Activated naive CD4-positive, alpha-beta T cell treated with Interleukin-2 at 50 U/mL for 16 hours (primary cell): ENCODE data around the gene SCML1.
A peak's percentile ranks its signal among the peaks of the same experiment; 100 is the strongest.
"Not testable (repeated sequence)": the region's sequence is repeated elsewhere in the genome, so short reads cannot be mapped to it uniquely, and the experiment has no call there.

ENCODE experiments used
- DNase-seq: peaks from one replicate; pipeline ENCODE4 v3.0.0-alpha.2; 2020

Gene SCML1

GRCh38 chrX:17740137-17741122 lies 3.1 kb downstream of the SCML1 start:
- no peak for DNase-seq

- DNase-seq, result no peak
Measured at GRCh38 chrX:17741123-17741511, 3.8 kb downstream of the SCML1 start.

- DNase-seq, result no peak
Measured at GRCh38 chrX:17743913-17744312, 6.6 kb downstream of the SCML1 start.

DNA sequence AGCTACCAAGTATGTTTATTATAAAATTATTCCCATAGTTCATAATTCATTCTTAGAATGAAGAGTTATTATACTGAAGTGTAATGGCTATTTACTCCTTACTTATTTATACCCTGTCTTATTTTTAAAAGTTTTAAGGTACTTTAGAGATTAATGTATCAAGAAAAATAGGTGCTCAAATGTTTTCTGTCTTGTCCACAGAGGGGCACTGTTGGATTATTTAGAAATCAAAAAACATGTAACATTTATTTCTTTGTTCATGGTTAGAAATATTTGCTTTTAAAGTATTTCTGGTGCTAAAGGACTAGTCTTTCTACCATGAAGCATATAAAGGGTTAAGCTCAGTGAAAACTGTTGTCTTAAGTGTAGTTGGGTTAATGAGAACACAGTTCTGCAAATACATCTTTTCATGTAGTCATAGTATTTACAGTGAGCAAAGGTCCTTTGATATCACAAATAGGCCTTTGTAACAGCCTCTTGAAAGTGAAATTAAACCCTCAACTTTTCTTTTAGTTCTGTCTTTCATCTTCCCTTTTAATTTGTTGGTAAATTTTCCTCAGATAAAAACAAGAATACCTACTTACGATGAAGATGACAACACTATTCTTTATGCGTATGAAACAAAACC lies 7.7 kb downstream of the SCML1 start:
- DNase-seq, result no peak

DNA sequence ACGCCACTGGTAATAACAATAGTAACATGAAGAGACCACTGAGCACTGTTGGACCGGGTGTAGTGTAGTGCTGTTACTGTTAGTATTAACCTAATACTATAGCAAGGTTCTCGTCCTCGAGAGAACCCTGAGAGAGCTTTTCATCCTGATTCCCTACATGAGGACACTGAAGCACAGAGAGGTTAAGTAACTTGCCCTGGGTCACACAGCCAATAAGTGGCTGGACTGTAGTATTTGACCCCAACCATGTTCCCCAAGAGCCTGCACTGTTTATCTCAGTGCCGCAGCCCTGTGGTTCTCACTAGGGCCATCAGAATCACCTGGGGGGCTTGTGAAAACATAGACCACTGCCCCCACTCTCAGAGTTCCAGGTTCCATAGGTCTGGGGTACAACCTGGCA lies 10.4 kb downstream of the SCML1 start:
- no peak for DNase-seq

GRCh38 chrX:17748684-17749083 lies 11.4 kb downstream of the SCML1 start:
- no peak for DNase-seq

DNA sequence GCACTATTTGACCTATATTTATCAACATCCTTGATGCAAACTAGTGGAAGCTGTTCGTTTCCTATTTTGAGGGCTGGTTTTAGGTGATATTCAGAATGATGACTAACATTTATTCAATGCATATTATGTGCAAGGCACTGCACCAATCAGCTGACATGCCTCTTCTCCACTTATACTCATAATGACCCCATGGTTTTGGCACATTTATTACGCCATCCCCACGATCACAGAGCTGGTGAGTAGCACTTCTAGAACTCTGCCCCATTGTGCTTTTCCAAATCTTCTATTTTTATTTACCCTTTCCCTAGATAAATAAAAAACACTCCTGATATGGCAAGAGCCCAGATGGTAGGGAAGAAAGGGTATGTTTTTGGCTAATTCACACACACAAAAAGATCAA lies 13.1 kb downstream of the SCML1 start:
- DNase-seq, result no peak

- no peak for DNase-seq
Measured at GRCh38 chrX:17758382-17758781, 21.1 kb downstream of the SCML1 start.

DNA sequence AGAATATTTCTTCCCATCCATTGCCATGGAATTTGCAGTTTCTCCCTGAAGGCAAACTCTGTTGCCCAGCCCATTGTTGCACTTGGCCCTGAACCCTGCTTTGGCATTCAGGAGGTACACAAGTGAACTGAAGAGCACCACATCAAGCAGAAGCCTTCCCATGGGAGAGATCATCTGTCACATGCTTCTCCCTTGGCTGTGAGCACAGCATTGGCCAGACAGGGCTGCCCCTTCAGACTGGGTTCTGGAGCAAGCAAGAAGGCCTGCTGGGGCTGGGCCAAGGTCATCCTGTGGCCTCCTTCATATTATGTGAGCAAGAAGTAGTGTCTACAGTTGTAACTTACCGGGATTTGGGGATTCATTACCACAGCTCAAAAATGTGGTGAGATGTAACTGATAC lies 22.7 kb downstream of the SCML1 start:
- DNase-seq, result no peak

- no peak for DNase-seq
Measured at GRCh38 chrX:17767734-17768133, 30.4 kb downstream of the SCML1 start.

DNA sequence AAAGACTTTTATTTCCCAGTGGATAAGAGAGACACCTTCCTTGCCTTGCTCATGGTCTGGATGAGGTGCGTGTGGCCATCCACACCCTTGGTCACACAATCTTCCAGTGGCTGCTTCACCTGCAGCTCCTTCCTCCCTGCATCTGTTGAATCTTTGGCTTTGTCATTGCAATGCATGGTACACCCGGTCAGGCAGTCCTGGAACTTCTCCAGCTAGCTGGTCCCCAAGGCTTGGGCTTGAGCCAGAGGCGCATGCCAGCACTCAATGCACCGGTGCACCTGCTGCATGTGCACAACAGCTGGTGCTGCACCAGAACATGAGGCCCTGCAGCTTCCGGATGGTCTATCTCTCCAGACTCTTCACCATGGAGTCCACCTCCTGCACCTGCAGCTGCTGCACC lies 31.7 kb downstream of the SCML1 start:
- no peak for DNase-seq

GRCh38 chrX:17769701-17770269 lies 32.5 kb downstream of the SCML1 start:
- peak; percentile 6 for DNase-seq

GRCh38 chrX:17773221-17773876 lies 36.1 kb downstream of the SCML1 start:
- DNase-seq, result no peak

GRCh38 chrX:17774053-17774452 lies 36.8 kb downstream of the SCML1 start:
- no peak for DNase-seq

DNA sequence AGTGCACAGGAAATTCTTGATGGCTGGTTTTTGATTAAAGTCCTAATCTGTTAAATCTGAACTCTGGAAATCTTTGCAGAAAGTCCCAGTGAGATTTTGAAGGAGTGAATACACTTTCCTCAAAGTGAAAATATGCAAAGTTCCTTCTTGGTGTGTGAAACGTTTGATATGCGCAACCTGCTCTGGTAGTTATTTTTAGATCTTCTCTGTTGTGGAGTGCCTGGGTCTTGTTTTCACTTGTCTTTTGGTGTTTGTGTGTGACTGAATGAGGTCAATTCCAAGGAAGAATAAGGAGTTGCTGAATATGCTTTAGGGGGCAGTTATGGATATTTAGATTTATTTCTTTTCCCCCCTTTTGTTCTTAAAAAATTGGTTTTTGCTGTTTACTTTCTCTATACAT lies 41.7 kb downstream of the SCML1 start:
- DNase-seq, result no peak

GRCh38 chrX:17779434-17779833 lies 42.1 kb downstream of the SCML1 start:
- DNase-seq, result no peak

- not testable (repeated sequence) for DNase-seq
Measured at GRCh38 chrX:17786554-17787347, 49.5 kb downstream of the SCML1 start.

DNA sequence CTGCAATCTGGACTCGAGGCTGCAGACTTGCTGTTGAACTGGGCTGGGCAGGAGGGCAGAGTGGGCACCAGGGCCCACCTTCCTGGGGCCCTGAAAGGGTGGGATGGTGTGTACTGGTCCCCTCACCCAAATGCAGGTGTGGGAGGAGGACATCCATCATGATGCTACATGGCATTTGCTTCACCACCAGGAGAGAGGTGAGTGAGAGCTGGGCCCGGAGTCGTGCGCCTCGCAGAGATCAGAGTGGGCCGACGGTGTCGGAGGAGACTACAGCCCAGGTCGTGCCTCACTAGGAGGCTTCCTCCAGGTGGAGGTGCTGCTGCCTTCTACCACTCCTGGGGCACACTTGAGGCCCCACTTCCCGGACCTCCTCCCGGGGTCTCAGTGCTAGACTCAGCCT lies 50.3 kb downstream of the SCML1 start:
- no peak for DNase-seq

DNA sequence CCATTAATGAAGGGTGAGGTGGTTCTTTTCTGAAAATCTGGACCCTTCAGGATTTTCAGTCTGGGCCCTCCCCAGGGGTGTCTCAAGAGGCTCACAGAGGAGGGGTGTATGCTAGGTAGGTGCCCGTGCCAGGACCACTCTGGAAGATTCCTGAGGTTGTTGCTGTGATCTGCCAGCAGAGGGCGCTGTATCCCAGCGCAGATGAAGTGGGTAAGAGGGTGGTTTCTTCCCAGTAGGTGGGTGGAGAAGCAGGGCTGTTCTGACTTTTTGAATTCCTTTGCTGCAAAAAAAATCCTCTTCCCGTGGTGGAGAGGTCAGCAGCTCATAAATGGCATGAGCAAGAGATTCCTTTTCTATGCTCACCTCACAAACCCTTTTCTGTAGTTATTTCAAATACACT lies 51.1 kb downstream of the SCML1 start:
- DNase-seq, result peak; percentile 17

GRCh38 chrX:17788956-17789562 lies 51.8 kb downstream of the SCML1 start:
- DNase-seq, result no peak

DNA sequence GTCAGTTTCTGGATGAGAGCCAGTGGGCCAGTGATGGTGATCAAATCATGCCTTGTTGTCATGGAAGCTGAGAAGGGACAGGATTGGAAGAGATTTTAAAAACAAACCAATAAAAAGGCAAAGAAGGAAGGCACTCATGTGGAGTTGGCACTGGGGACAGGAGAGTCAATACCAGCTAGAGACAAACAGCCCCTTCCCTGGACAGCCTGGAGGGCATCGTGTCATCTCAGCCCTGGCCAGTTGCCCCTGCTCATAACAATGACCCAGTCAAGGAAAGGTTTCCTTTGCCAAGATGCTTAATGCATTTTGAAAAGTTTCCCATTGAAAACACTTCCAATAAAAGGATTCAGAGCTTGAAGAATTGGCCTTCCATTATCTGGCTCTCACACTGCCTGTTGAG lies 55.5 kb downstream of the SCML1 start:
- no peak for DNase-seq

DNA sequence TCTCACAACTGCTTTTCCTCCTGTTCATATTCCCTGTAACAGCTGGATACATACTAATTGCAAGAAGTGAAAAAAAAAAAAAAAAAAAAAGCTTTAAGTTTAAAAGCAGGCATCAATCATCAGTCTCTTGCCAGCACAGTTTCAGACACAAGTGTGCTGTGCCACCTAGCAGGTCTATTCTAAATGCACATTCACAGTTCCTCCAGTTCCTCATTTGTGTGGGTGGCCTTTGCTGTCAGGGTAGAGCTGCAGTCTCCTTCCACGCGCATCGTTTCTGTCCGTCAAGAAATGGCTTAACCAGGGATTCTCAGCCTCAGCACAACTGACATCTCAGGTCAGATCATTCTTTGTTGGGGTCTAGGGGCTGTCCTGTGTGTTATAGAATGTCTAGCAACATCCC lies 61.6 kb downstream of the SCML1 start:
- DNase-seq, result no peak
